Forelimb muscle (tissue), 1 donor: ENCODE data around the gene UNC119. TPM values are rescaled to one million over a fixed set of nuclear protein-coding genes. Genes with fewer than 3 reads are reported as not detected.

Source experiments
- DNase-seq: peaks from one replicate; pipeline ENCODE4 v3.0.0-alpha.2; 2013; ENCODE audit warnings: low read depth
- polyA plus RNA-seq: library from polyadenylated mRNA; unstranded; fragments of 120-200 nt; gene quantifications from one replicate; pipeline ENCODE4 v1.2.1, GENCODE V29; 2013; ENCODE audit not compliant: insufficient read length

Gene UNC119
- polyA plus RNA-seq, 1 donor, result 10.7 TPM

- no peak for DNase-seq
Measured at GRCh38 chr17:28499364-28499664, 53.1 kb downstream of the UNC119 start.

- DNase-seq, result no peak
Measured at GRCh38 chr17:28498652-28499363, 53.6 kb downstream of the UNC119 start.

- DNase-seq, result no peak
Measured at GRCh38 chr17:28497931-28498330, 54.5 kb downstream of the UNC119 start.

Other genes with a start within 250 kb of the UNC119 start
- gene TMEM97, start 233.4 kb downstream of the UNC119 start, polyA plus RNA-seq, result 17.7 TPM
- gene IFT20, start 217.2 kb downstream of the UNC119 start, polyA plus RNA-seq, result 30.9 TPM
- 29.1 TPM for gene TNFAIP1, start 216.9 kb downstream of the UNC119 start, polyA plus RNA-seq
- gene POLDIP2, start 195.1 kb downstream of the UNC119 start, polyA plus RNA-seq, result 61.3 TPM
- not detected for gene SEBOX, start 187.4 kb downstream of the UNC119 start, polyA plus RNA-seq
- 0.32 TPM for gene VTN, start 182.3 kb downstream of the UNC119 start, polyA plus RNA-seq
- gene SARM1, start 180.9 kb downstream of the UNC119 start, polyA plus RNA-seq, result 5.3 TPM
- 7.0 TPM for gene SLC46A1, start 146.4 kb downstream of the UNC119 start, polyA plus RNA-seq
- not detected for gene SLC13A2, start 79.0 kb downstream of the UNC119 start, polyA plus RNA-seq
- not detected for gene FOXN1, start 46.3 kb downstream of the UNC119 start, polyA plus RNA-seq
- 44.4 TPM for gene PIGS, start 18.9 kb upstream of the UNC119 start, polyA plus RNA-seq
- 1.4 TPM for gene ALDOC, start 24.3 kb upstream of the UNC119 start, polyA plus RNA-seq
- gene SPAG5, start 46.4 kb upstream of the UNC119 start, polyA plus RNA-seq, result 18.5 TPM
- gene RSKR, start 61.6 kb upstream of the UNC119 start, polyA plus RNA-seq, result 17.3 TPM
- 50.6 TPM for gene BLTP2, start 92.5 kb upstream of the UNC119 start, polyA plus RNA-seq
- gene SDF2, start 109.3 kb upstream of the UNC119 start, polyA plus RNA-seq, result 34.8 TPM
- gene SUPT6H, start 109.6 kb upstream of the UNC119 start, polyA plus RNA-seq, result 38.9 TPM
- 3.1 TPM for gene PROCA1, start 159.3 kb upstream of the UNC119 start, polyA plus RNA-seq
- gene RAB34, start 165.2 kb upstream of the UNC119 start, polyA plus RNA-seq, result 61.9 TPM
- 1,425 TPM for gene RPL23A, start 167.4 kb upstream of the UNC119 start, polyA plus RNA-seq
- 4.2 TPM for gene TLCD1, start 173.6 kb upstream of the UNC119 start, polyA plus RNA-seq
- gene NEK8, start 176.2 kb upstream of the UNC119 start, polyA plus RNA-seq, result 3.3 TPM
- 53.6 TPM for gene TRAF4, start 191.4 kb upstream of the UNC119 start, polyA plus RNA-seq